Measurements from ENCODE around the gene CACNA1G. TPM values are rescaled to one million over a fixed set of nuclear protein-coding genes. Genes with fewer than 3 reads are reported as not detected.
A peak's percentile ranks its signal among the peaks of the same experiment; 100 is the strongest.

CACNA1G gene
- total and polyA plus RNA-seq, 2 donors (not counting 1 experiment from before 2014, with no cell fraction given) = 0.08 to 0.99 TPM

- Histone ChIP-seq H3K4me3 (replicated peaks in 1 of 4; ENCODE audit: control extremely low read depth in 1 of 4, insufficient read depth in 1 of 4, low read depth in 3 of 4, low read length in 4 of 4) (no peak overlapping the region), H3K79me2 (ENCODE audit: control insufficient read depth, insufficient read depth, low read length) (no peaks in the 10 kb centered on the region), H4K20me1 (ENCODE audit: control insufficient read depth, extremely low read depth, insufficient read depth, low read length) (no peaks in the 10 kb centered on the region), H3K9me3 (ENCODE audit: control insufficient read depth, insufficient read depth, low read depth, low read length) (no peaks in the 10 kb centered on the region), H3K9ac (ENCODE audit: insufficient read depth, low read length) (no peak overlapping the region), H2AFZ (ENCODE audit: low read length) (no peak overlapping the region), H3K27ac (ENCODE audit: insufficient read depth, low read length) (no peak overlapping the region), H3K4me2 (ENCODE audit: extremely low read depth, insufficient read depth, low read length) (no peak overlapping the region), H3K4me1 (ENCODE audit: control insufficient read depth, extremely low read depth, insufficient read depth, low read length) (no peaks in the 10 kb centered on the region), H3K27me3 (ENCODE audit: control insufficient read depth, insufficient read depth, low read length) (peaks cover 4% of the 10 kb centered on the region), H3K36me3 (ENCODE audit: control insufficient read depth, insufficient read depth, low read length) (no peaks in the 10 kb centered on the region)
- DNase-seq (ENCODE audit: low read depth in 2 of 2) = no peak
- peak; percentile 7 to 20 for TF ChIP-seq CTCF (conservative IDR thresholded peaks at IDR 0.05 in 1 of 2, IDR thresholded peaks at IDR 0.05 in 1 of 2; ENCODE audit: low read depth in 1 of 2, low read length in 2 of 2)
- TF ChIP-seq EZH2 (IDR thresholded peaks at IDR 0.05; ENCODE audit: low read length, missing control alignments) = no peak
Measured at GRCh38 chr17:50596191-50597037, 35.9 kb downstream of the CACNA1G start.

GRCh38 chr17:50598487-50598886 is 38.0 kb downstream of the CACNA1G start:
- H3K36me3 ChIP-seq (ENCODE audit: control insufficient read depth, insufficient read depth, low read length) = no peaks in the 10 kb centered on the region
- no peaks in the 10 kb centered on the region for H3K9me3 ChIP-seq (ENCODE audit: control insufficient read depth, insufficient read depth, low read depth, low read length)
- TF ChIP-seq EZH2 (IDR thresholded peaks at IDR 0.05; ENCODE audit: low read length, missing control alignments) = no peak
- TF ChIP-seq CTCF (conservative IDR thresholded peaks at IDR 0.05 in 1 of 2, IDR thresholded peaks at IDR 0.05 in 1 of 2; ENCODE audit: low read depth in 1 of 2, low read length in 2 of 2) = no peak
- no peak overlapping the region for H3K9ac ChIP-seq (ENCODE audit: insufficient read depth, low read length)
- no peak overlapping the region for H3K27ac ChIP-seq (ENCODE audit: insufficient read depth, low read length)
- H3K4me2 ChIP-seq (ENCODE audit: extremely low read depth, insufficient read depth, low read length) = no peak overlapping the region
- H2AFZ ChIP-seq (ENCODE audit: low read length) = no peak overlapping the region
- H4K20me1 ChIP-seq (ENCODE audit: control insufficient read depth, extremely low read depth, insufficient read depth, low read length) = no peaks in the 10 kb centered on the region
- H3K27me3 ChIP-seq (ENCODE audit: control insufficient read depth, insufficient read depth, low read length) = peaks cover 12% of the 10 kb centered on the region
- H3K4me3 ChIP-seq (replicated peaks in 1 of 4; ENCODE audit: control extremely low read depth in 1 of 4, insufficient read depth in 1 of 4, low read depth in 3 of 4, low read length in 4 of 4) = no peak overlapping the region
- no peaks in the 10 kb centered on the region for H3K79me2 ChIP-seq (ENCODE audit: control insufficient read depth, insufficient read depth, low read length)
- DNase-seq (ENCODE audit: low read depth in 2 of 2) = no peak
- H3K4me1 ChIP-seq (ENCODE audit: control insufficient read depth, extremely low read depth, insufficient read depth, low read length) = no peaks in the 10 kb centered on the region

- Histone ChIP-seq H3K4me1 (ENCODE audit: control insufficient read depth, extremely low read depth, insufficient read depth, low read length) (peaks cover 2% of the 10 kb centered on the region), H3K9me3 (ENCODE audit: control insufficient read depth, insufficient read depth, low read depth, low read length) (no peaks in the 10 kb centered on the region), H3K27ac (ENCODE audit: insufficient read depth, low read length) (no peak overlapping the region), H3K4me3 (replicated peaks in 1 of 4; ENCODE audit: control extremely low read depth in 1 of 4, insufficient read depth in 1 of 4, low read depth in 3 of 4, low read length in 4 of 4) (no peak overlapping the region), H3K4me2 (ENCODE audit: extremely low read depth, insufficient read depth, low read length) (no peak overlapping the region), H4K20me1 (ENCODE audit: control insufficient read depth, extremely low read depth, insufficient read depth, low read length) (no peaks in the 10 kb centered on the region), H2AFZ (ENCODE audit: low read length) (no peak overlapping the region), H3K27me3 (ENCODE audit: control insufficient read depth, insufficient read depth, low read length) (peaks cover 12% of the 10 kb centered on the region), H3K36me3 (ENCODE audit: control insufficient read depth, insufficient read depth, low read length) (no peaks in the 10 kb centered on the region), H3K9ac (ENCODE audit: insufficient read depth, low read length) (no peak overlapping the region), H3K79me2 (ENCODE audit: control insufficient read depth, insufficient read depth, low read length) (no peaks in the 10 kb centered on the region)
- no peak for DNase-seq (ENCODE audit: low read depth in 2 of 2)
- TF ChIP-seq EZH2 (IDR thresholded peaks at IDR 0.05; ENCODE audit: low read length, missing control alignments) (no peak), CTCF (conservative IDR thresholded peaks at IDR 0.05 in 1 of 2, IDR thresholded peaks at IDR 0.05 in 1 of 2; ENCODE audit: low read depth in 1 of 2, low read length in 2 of 2) (no peak)
Measured at GRCh38 chr17:50599606-50600005, 39.1 kb downstream of the CACNA1G start.

Measured in fibroblast of lung (primary cell).